ENCODE measurements around the gene RPL15. TPM values are rescaled to one million over a fixed set of nuclear protein-coding genes. Genes with fewer than 3 reads are reported as not detected.

RPL15 gene
- total and polyA plus RNA-seq, 10 of the 15 experiments (the other 5 are each of a cell fraction or from before 2014, with no cell fraction given), result 2,885 to 10,761 (median 4,017) TPM

- TF ChIP-seq CTCF (IDR thresholded peaks at IDR 0.05 in 2 of 3, conservative IDR thresholded peaks at IDR 0.05 in 1 of 3; ENCODE audit: control insufficient read depth in 2 of 3, extremely low read depth in 1 of 3, insufficient read depth in 1 of 3, low read depth in 3 of 3, low read length in 3 of 3) (no peak), PAX8 (IDR thresholded peaks at IDR 0.05) (no peak)
Observed at GRCh38 chr3:23953523-23953922, 36.6 kb downstream of the RPL15 start (continued).

- Histone ChIP-seq H4K20me1 (ENCODE audit: control insufficient read depth, insufficient read depth) (no peaks in the 10 kb centered on the region), H3K27me3 (replicated peaks in 1 of 2; ENCODE audit: control insufficient read depth in 2 of 2, insufficient read depth in 2 of 2, low read length in 1 of 2) (no peaks in the 10 kb centered on the region), H3K4me1 (ENCODE audit: control insufficient read depth, insufficient read depth, low read length) (peaks cover 15% of the 10 kb centered on the region), H3K27ac (ENCODE audit: control insufficient read depth, insufficient read depth) (no peak overlapping the region), H3K4me3 (no peak overlapping the region), H3K9ac (ENCODE audit: control insufficient read depth, insufficient read depth, low read length) (no peak overlapping the region), H2AFZ (ENCODE audit: control insufficient read depth, low read depth, low read length) (no peak overlapping the region), H3K79me2 (ENCODE audit: control insufficient read depth, insufficient read depth, low read length) (peaks cover 13% of the 10 kb centered on the region), H3K36me3 (ENCODE audit: control insufficient read depth in 2 of 2, insufficient read depth in 2 of 2, low read length in 1 of 2) (no peaks in the 10 kb centered on the region), H3K9me3 (replicated peaks; ENCODE audit: control insufficient read depth, insufficient read depth, low read length) (no peaks in the 10 kb centered on the region), H3K4me2 (ENCODE audit: control insufficient read depth, insufficient read depth) (no peak overlapping the region)
- POLR2A ChIA-PET, result interaction anchor here (0.7 kb wide), 1 partner anchor 117 kb away, joined by 3 read pairs; no protein-coding TSS in a partner anchor
- intact Hi-C loops (cut with micrococcal nuclease; ENCODE audit: unreplicated experiment), result loop anchor here (5.0 kb wide), 1 partner anchor 147 kb away; the partner anchor contains the start of gene UBE2E1
- BruUV-seq (replicated peaks), result no TSS peak
- over 99% methylated on average over 5 of the region's 5 CpGs for WGBS (ENCODE audit: insufficient coverage, insufficient replicate concordance, low lambda C conversion rate, missing lambda C conversion rate)
- in situ Hi-C loops (cut with MboI), result no loop called here
- ATAC-seq (no peak), FAIRE-seq (no peak), DNase-seq (ENCODE audit: low read depth, low spot score) (no peak)
- RAD21 ChIA-PET (ENCODE audit: unreplicated experiment), result interaction anchor here (1.0 kb wide), 1 partner anchor 37 kb away, joined by 3 read pairs; the partner anchor contains the start of genes NKIRAS1 and RPL15
- CTCF ChIA-PET, result interaction anchor here (0.9 to 1.5 kb wide), 3 partner anchors 14 to 899 kb away, joined by 3 read pairs; no protein-coding TSS in a partner anchor
- SMC1A ChIA-PET (ENCODE audit: uncharacterized antibody, unreplicated experiment), result interaction anchor here (0.9 to 1.6 kb wide), 3 partner anchors 38 to 120 kb away, joined by 3 to 4 read pairs (median 3); no protein-coding TSS in a partner anchor
- TF ChIP-seq NRF1 (conservative IDR thresholded peaks at IDR 0.05; ENCODE audit: low read depth, low read length) (no peak), CEBPZ (IDR thresholded peaks at IDR 0.05; ENCODE audit: low read depth, low read length) (no peak), FOXM1 (IDR thresholded peaks at IDR 0.05; ENCODE audit: low read depth, low read length) (no peak), TCF12 (IDR thresholded peaks at IDR 0.05; ENCODE audit: low read depth, low read length) (no peak), BCL11A (IDR thresholded peaks at IDR 0.05; ENCODE audit: low read depth, low read length) (no peak), JUND (IDR thresholded peaks at IDR 0.05; ENCODE audit: low read depth, low read length) (no peak), WRNIP1 (IDR thresholded peaks at IDR 0.05; ENCODE audit: borderline replicate concordance, low read depth, low read length) (no peak), SREBF1 (IDR thresholded peaks at IDR 0.05; ENCODE audit: low read length) (no peak), MEF2A (IDR thresholded peaks at IDR 0.05; ENCODE audit: insufficient read depth, low read depth, low read length) (no peak), MAX (IDR thresholded peaks at IDR 0.05; ENCODE audit: low read depth, low read length) (no peak), SRF (IDR thresholded peaks at IDR 0.05; ENCODE audit: low read depth in 2 of 2, low read length in 2 of 2) (no peak), PKNOX1 (IDR thresholded peaks at IDR 0.05) (no peak), EZH2 (IDR thresholded peaks at IDR 0.05; ENCODE audit: borderline replicate concordance, control insufficient read depth, low read depth, low read length) (no peak), SUPT20H (IDR thresholded peaks at IDR 0.05; ENCODE audit: borderline replicate concordance, control insufficient read depth, low read depth, low read length) (no peak)
Observed at GRCh38 chr3:23954144-23954543, 37.2 kb downstream of the RPL15 start.
